SIG-M5 (cell line): Measurements from ENCODE around the gene ENAH.
"Not testable (repeated sequence)": the region's sequence is repeated elsewhere in the genome, so short reads cannot be mapped to it uniquely, and the experiment has no call there.

Experiments used
- DNase-seq: peaks from one replicate; lab custom pipeline; 2025; lab: John Stamatoyannopoulos, UW

The ENAH gene

GRCh38 chr1:225525377-225525776, 127.5 kb downstream of the ENAH start:
- DNase-seq: no peak

GRCh38 chr1:225524570-225524969, 128.4 kb downstream of the ENAH start:
- DNase-seq: no peak

GRCh38 chr1:225523263-225523950, 129.5 kb downstream of the ENAH start:
- DNase-seq: no peak

GRCh38 chr1:225522588-225523262, 130.2 kb downstream of the ENAH start:
- DNase-seq: no peak

- no peak for DNase-seq
Observed at GRCh38 chr1:225520587-225521227, 132.2 kb downstream of the ENAH start.

- DNase-seq: no peak
Observed at GRCh38 chr1:225519166-225519863, 133.6 kb downstream of the ENAH start.

GRCh38 chr1:225517697-225518096, 135.2 kb downstream of the ENAH start:
- no peak for DNase-seq

GRCh38 chr1:225517221-225517620, 135.7 kb downstream of the ENAH start:
- DNase-seq: no peak

- DNase-seq: no peak
Observed at GRCh38 chr1:225514671-225515081, 138.2 kb downstream of the ENAH start.

- DNase-seq: not testable (repeated sequence)
Observed at GRCh38 chr1:225513576-225513975, 139.3 kb downstream of the ENAH start.

- DNase-seq: no peak
Observed at GRCh38 chr1:225511828-225512381, 141.0 kb downstream of the ENAH start.

- not testable (repeated sequence) for DNase-seq
Observed at GRCh38 chr1:225510740-225511139, 142.2 kb downstream of the ENAH start.

GRCh38 chr1:225509770-225510169, 143.2 kb downstream of the ENAH start:
- no peak for DNase-seq

- no peak for DNase-seq
Observed at GRCh38 chr1:225509376-225509707, 143.6 kb downstream of the ENAH start.

- no peak for DNase-seq
Observed at GRCh38 chr1:225508538-225509375, 144.2 kb downstream of the ENAH start.

GRCh38 chr1:225506727-225507126, 146.2 kb downstream of the ENAH start:
- DNase-seq: no peak

- DNase-seq: no peak
Observed at GRCh38 chr1:225504776-225505175, 148.1 kb downstream of the ENAH start.

- DNase-seq: no peak
Observed at GRCh38 chr1:225500624-225501192, 152.2 kb downstream of the ENAH start.

GRCh38 chr1:225498549-225499136, 154.3 kb downstream of the ENAH start:
- no peak for DNase-seq

- DNase-seq: no peak
Observed at GRCh38 chr1:225494789-225495359, 158.0 kb downstream of the ENAH start.
